K562 (cell line): ENCODE measurements around the gene CDC42SE2. TPM values are rescaled to one million over a fixed set of nuclear protein-coding genes. Genes with fewer than 3 reads are reported as not detected.
"Not testable (repeated sequence)": the region's sequence is repeated elsewhere in the genome, so short reads cannot be mapped to it uniquely, and the experiment has no call there.

ENCODE experiments used
- ATAC-seq: fragments of 200-7000 bp; cut with Tn5 transposase; 3 replicates; pipeline ENCODE4 v1.9.1; 2020; ENCODE audit warnings: moderate library complexity
- BruUV-seq: library from RNA; stranded (reverse); fragments of 400-500 nt; replicated peaks from 2 replicates; lab custom pipeline; 2021; lab: Mats Ljungman, UMichigan
- CTCF ChIA-PET: fragments of 300-600 bp; formaldehyde crosslinking; extraction: SDS; loops from one replicate; lab custom pipeline; 2021; ENCODE audit warnings: low intra/inter-chr PET ratio; lab: Yijun Ruan, JAX
- POLR2A ChIA-PET: fragments of 300-600, 350-650 bp; sonication (Branson Sonifier 250); formaldehyde crosslinking; extraction: SDS; loops from one replicate; lab custom pipeline; 2021; ENCODE audit warnings: antibody characterized with exemption, inconsistent platforms; lab: Yijun Ruan, JAX
- DNase-seq, 4 experiments: peaks; one replicate each; pipeline versions ENCODE4 v3.0.0 to v3.0.0-alpha.2; 2011 to 2018; ENCODE audit warnings: low spot score in 3 of 4, mixed read lengths in 3 of 4; ENCODE audit errors: extremely low read depth in 1 of 4
- FAIRE-seq: peaks from 2 replicates; lab custom pipeline; 2011; peaks lifted over from hg19 to GRCh38; lab: Jason Lieb, UNC
- H2AFZ ChIP-seq: 2 replicates; pipeline ENCODE4 v1.6.0; 2011; ENCODE audit warnings: low read depth, low read length, control low read depth, inconsistent platforms
- H3K27ac ChIP-seq: fragments of 200-600 bp; 3 replicates; pipeline ENCODE4 v1.8.0; 2011; ENCODE audit warnings: low read depth, mild to moderate bottlenecking, control low read depth, inconsistent platforms, low read length, moderate library complexity, mixed read lengths; ENCODE audit errors: extremely low read depth
- H3K27me3 ChIP-seq, 2 experiments: fragments of 300-600 bp in 1 of 2; 2 replicates in 1 of 2; 3 replicates in 1 of 2; pipeline versions ENCODE4 v1.6.0 to v1.8.0; 2011; ENCODE audit warnings: inconsistent platforms in 2 of 2, low read length in 2 of 2, mild to moderate bottlenecking in 1 of 2, mixed read lengths in 1 of 2, moderate library complexity in 1 of 2; ENCODE audit not compliant: control insufficient read depth in 2 of 2, insufficient read depth in 2 of 2
- H3K36me3 ChIP-seq: fragments of 300-600 bp; 3 replicates; pipeline ENCODE4 v1.8.0; 2011; ENCODE audit warnings: mild to moderate bottlenecking, low read length, inconsistent platforms; ENCODE audit not compliant: control insufficient read depth, insufficient read depth
- H3K4me1 ChIP-seq, 2 experiments: fragments of 200-600 bp in 1 of 2; replicated peaks in 1 of 2; 2 replicates in 1 of 2; 3 replicates in 1 of 2; pipeline versions ENCODE4 v1.5.1 to v1.8.0; 2011; ENCODE audit warnings: inconsistent platforms in 2 of 2, low read length in 2 of 2, mild to moderate bottlenecking in 1 of 2, mixed read lengths in 1 of 2, moderate library complexity in 1 of 2; ENCODE audit not compliant: control insufficient read depth in 2 of 2, insufficient read depth in 2 of 2
- H3K4me2 ChIP-seq: 2 replicates; pipeline ENCODE4 v1.6.1; 2011; ENCODE audit warnings: low read length, control low read depth, inconsistent platforms, mixed read lengths; ENCODE audit not compliant: insufficient read depth
- H3K4me3 ChIP-seq: fragments of 200-600 bp; sonication (generic), shearing (Covaris generic); 2 replicates; pipeline ENCODE4 v1.5.1; 2016; ENCODE audit warnings: control low read depth, inconsistent platforms
- H3K79me2 ChIP-seq: fragments of 200-600 bp; 3 replicates; pipeline ENCODE4 v1.8.0; 2011; ENCODE audit warnings: low read length, inconsistent platforms; ENCODE audit not compliant: control insufficient read depth, insufficient read depth
- H3K9ac ChIP-seq, 2 experiments: 2 replicates each; pipeline versions ENCODE4 v1.6.0 to v1.6.1; 2011; ENCODE audit warnings: low read depth in 2 of 2, low read length in 2 of 2, control low read depth in 1 of 2, inconsistent platforms in 1 of 2, mild to moderate bottlenecking in 1 of 2, mixed read lengths in 1 of 2; ENCODE audit not compliant: insufficient read depth in 1 of 2
- H3K9me1 ChIP-seq: one replicate; pipeline ENCODE4 v1.6.0; 2011; ENCODE audit warnings: inconsistent platforms, mild to moderate bottlenecking, low read length, moderate library complexity; ENCODE audit not compliant: control insufficient read depth, insufficient read depth
- H3K9me3 ChIP-seq: replicated peaks from 2 replicates; pipeline ENCODE4 v1.5.1; 2011; ENCODE audit warnings: low read depth, low read length, inconsistent platforms; ENCODE audit not compliant: control insufficient read depth, insufficient read depth
- H4K20me1 ChIP-seq: replicated peaks from 2 replicates; pipeline ENCODE4 v1.6.1; 2011; ENCODE audit warnings: low read length, inconsistent platforms, mixed read lengths; ENCODE audit not compliant: control insufficient read depth, insufficient read depth
- HLTF ChIP-seq: fragments of 450-650 bp; IDR thresholded peaks from 2 replicates; pipeline ENCODE4 v1.6.1; 2016
- HNRNPK ChIP-seq: fragments of 200-400 bp; formaldehyde crosslinking; IDR thresholded peaks from one replicate; pipeline ENCODE4 v1.6.1; 2018; ENCODE audit warnings: mild to moderate bottlenecking, low read depth, low read length; ENCODE audit not compliant: poor library complexity, severe bottlenecking
- IRF1 ChIP-seq: sonication (generic); formaldehyde crosslinking; IDR thresholded peaks from 2 replicates; pipeline ENCODE4 v1.8.0; 2022; ENCODE audit warnings: missing genetic modification reagents, mild to moderate bottlenecking, borderline replicate concordance
- NONO ChIP-seq, 2 experiments: fragments of 200-400 bp in 1 of 2; fragments of 450-650 bp in 1 of 2; formaldehyde crosslinking in 1 of 2; IDR thresholded peaks; 2 replicates each; pipeline ENCODE4 v1.6.1; 2017; ENCODE audit warnings: low read depth in 2 of 2, mild to moderate bottlenecking in 2 of 2, moderate library complexity in 2 of 2, low read length in 1 of 2
- PCBP1 ChIP-seq: fragments of 200-400 bp; formaldehyde crosslinking; IDR thresholded peaks from 2 replicates; pipeline ENCODE4 v1.6.1; 2018; ENCODE audit warnings: mild to moderate bottlenecking, low read depth, low read length; ENCODE audit not compliant: poor library complexity, severe bottlenecking
- PCBP2 ChIP-seq: fragments of 200-400 bp; formaldehyde crosslinking; IDR thresholded peaks from 2 replicates; pipeline ENCODE4 v1.6.1; 2018; ENCODE audit warnings: low read length, low read depth, mild to moderate bottlenecking, moderate library complexity; ENCODE audit not compliant: poor library complexity, severe bottlenecking
- TRIM24 ChIP-seq, 2 experiments: fragments of 450-650 bp; IDR thresholded peaks; 2 replicates each; pipeline ENCODE4 v1.6.1; 2016
- ZNF253 ChIP-seq: fragments of 250-450 bp; sonication (Bioruptor Pico); conservative IDR thresholded peaks from 2 replicates; pipeline ENCODE4 v1.6.1; 2021; ENCODE audit warnings: mild to moderate bottlenecking
- ZNF449 ChIP-seq: fragments of 250-450 bp; sonication (Bioruptor Pico); IDR thresholded peaks from 2 replicates; pipeline ENCODE4 v1.8.0; 2022; ENCODE audit warnings: moderate library complexity, mild to moderate bottlenecking, inconsistent platforms
- WGBS: fragments of 100-300 bp; shearing (Covaris generic); methylation state at CpG from one replicate; pipeline ENCODE4 v1.1.6; 2016; ENCODE audit warnings: low coverage, mixed read lengths; ENCODE audit not compliant: insufficient coverage; ENCODE audit errors: missing lambda C conversion rate; 5-methylcytosine and 5-hydroxymethylcytosine counted together
- in situ Hi-C: fragments of 300-500 bp; cut with MboI; formaldehyde crosslinking; loops from 4 replicates; pipeline ENCODE4 v1.15.0; 2018; ENCODE audit warnings: inconsistent platforms, mixed read lengths
- intact Hi-C: fragments of 100-400 bp; cut with micrococcal nuclease; formaldehyde crosslinking; loops from 2 replicates; pipeline ENCODE4 v1.14.2; 2022
- polyA plus RNA-seq, 8 experiments: library from polyadenylated mRNA; depleted of rRNA in 4 of 8; stranded (reverse) in 5 of 8; unstranded in 3 of 8; fragments of >200 nt; fragmentation: Nextera tagmentation in 2 of 8; fragmentation: Illumina TruSeq in 1 of 8; extraction: Ambion mirVana in 2 of 8; extraction: Trizol in 1 of 8; gene quantifications; 2 replicates each; pipeline versions ENCODE4 v1.2.1 to v1.2.3, GENCODE V29; 2011 to 2014; ENCODE audit warnings: inconsistent platforms in 1 of 8, missing spikeins in 1 of 8
- total RNA-seq, 7 experiments: library from RNA; depleted of rRNA in 6 of 7; stranded (reverse); fragments of >200 nt in 6 of 7; fragmentation: Illumina TruSeq in 2 of 7; extraction: Trizol in 2 of 7; gene quantifications; 2 replicates each; pipeline versions ENCODE4 v1.2.1 to v1.2.3, GENCODE V29; 2011 to 2021; ENCODE audit warnings: low replicate concordance in 1 of 7

CDC42SE2 gene
- total and polyA plus RNA-seq, 9 of the 15 experiments (the other 6 are each of a cell fraction or from before 2014, with no cell fraction given) = 24.8 to 44.3 (median 32.7) TPM

GRCh38 chr5:131278741-131279124 lies 14.9 kb downstream of the CDC42SE2 start:
- H3K27me3 ChIP-seq, H3K9me1 ChIP-seq, H3K4me1 ChIP-seq, H4K20me1 ChIP-seq, BruUV-seq, in situ Hi-C loops, H2AFZ ChIP-seq, ATAC-seq, H3K9me3 ChIP-seq, H3K4me3 ChIP-seq, H3K4me2 ChIP-seq, intact Hi-C loops, H3K9ac ChIP-seq, DNase-seq, CTCF ChIA-PET, H3K36me3 ChIP-seq, FAIRE-seq: not testable (repeated sequence)
- POLR2A ChIA-PET = interaction anchor here (0.5 to 1.0 kb wide), 2 partner anchors 10 to 14 kb away, joined by 3 read pairs; no protein-coding TSS in a partner anchor
- Histone ChIP-seq H3K79me2 (peaks cover 93% of the 10 kb centered on the region), H3K27ac (peak overlapping the region; percentile 2; the same call in 1 of the 3 replicates)
- 81% methylated on average over 6 of the region's 6 CpGs for WGBS
- TF ChIP-seq TRIM24 (IDR thresholded peaks at IDR 0.05) = 0 out of 4 replicates have a peak, but pooled peaks of 1 of the 2 experiments have one; percentile 24
- TF ChIP-seq HNRNPK = peak; percentile 9
- peak; percentile 89 for TF ChIP-seq PCBP1
- TF ChIP-seq PCBP2 = peak; percentile 60

GRCh38 chr5:131279204-131279603 lies 15.4 kb downstream of the CDC42SE2 start:
- DNase-seq (no peak), ATAC-seq (no peak), FAIRE-seq (no peak)
- Histone ChIP-seq H3K79me2 (peaks cover 93% of the 10 kb centered on the region), H3K9me3 (no peaks in the 10 kb centered on the region; the same call in 1 of the 2 replicates), H3K4me1 (no peaks in the 10 kb centered on the region; a peak in 1 of 5 replicates), H4K20me1 (no peaks in the 10 kb centered on the region), H3K27ac (peak overlapping the region; percentile 2; the same call in 1 of the 3 replicates), H3K4me2 (no peak overlapping the region), H3K27me3 (no peaks in the 10 kb centered on the region), H3K9me1 (no peaks in the 10 kb centered on the region), H3K4me3 (no peak overlapping the region), H3K9ac (no peak overlapping the region), H3K36me3 (no peaks in the 10 kb centered on the region; the same call in 2 of the 3 replicates), H2AFZ (no peak overlapping the region)
- in situ Hi-C loops = no loop called here
- 92% methylated on average over 1 of the region's 1 CpG for WGBS
- CTCF ChIA-PET = no interaction called here
- no TSS peak for BruUV-seq
- POLR2A ChIA-PET = no interaction called here
- intact Hi-C loops = no loop called here
- TF ChIP-seq ZNF253 (CRISPR knock-in tag) = no peak
- TF ChIP-seq HLTF = no peak
- TF ChIP-seq ZNF449 (CRISPR knock-in tag) = no peak
- TF ChIP-seq IRF1 = no peak
- TF ChIP-seq NONO (IDR thresholded peaks at IDR 0.05; ENCODE audit: low read depth in 2 of 2, low read length in 1 of 2) = no peak
